Upper lobe of right lung (tissue), 1 donor: ENCODE data around the gene FARP1. TPM values are rescaled to one million over a fixed set of nuclear protein-coding genes. Genes with fewer than 3 reads are reported as not detected.

ENCODE experiments used
- ATAC-seq: fragments of 200-7000 bp; cut with Tn5 transposase; one replicate; pipeline ENCODE4 v1.9.1; 2020; ENCODE audit warnings: mild to moderate bottlenecking, moderate library complexity
- DNase-seq: peaks from one replicate; pipeline ENCODE4 v3.0.0-alpha.2; 2020
- H3K27ac ChIP-seq: fragments of 200-600 bp; one replicate; pipeline ENCODE4 v1.8.0; 2022
- H3K27me3 ChIP-seq: fragments of 200-600 bp; one replicate; pipeline ENCODE4 v1.8.0; 2022; ENCODE audit warnings: mild to moderate bottlenecking
- H3K36me3 ChIP-seq: fragments of 200-600 bp; one replicate; pipeline ENCODE4 v1.8.0; 2022
- H3K4me1 ChIP-seq: fragments of 200-600 bp; one replicate; pipeline ENCODE4 v1.8.0; 2022
- H3K4me3 ChIP-seq: fragments of 200-600 bp; one replicate; pipeline ENCODE4 v1.8.0; 2022; ENCODE audit warnings: mild to moderate bottlenecking
- H3K9me3 ChIP-seq: fragments of 200-600 bp; one replicate; pipeline ENCODE4 v1.8.0; 2022
- CTCF ChIP-seq: fragments of 200-600 bp; IDR thresholded peaks from one replicate; pipeline ENCODE4 v1.8.0; 2022; ENCODE audit warnings: antibody characterized with exemption
- intact Hi-C: fragments of 100-400 bp; cut with DNase I; formaldehyde crosslinking; loops from one replicate; pipeline ENCODE4 v1.11.0; 2022
- total RNA-seq: library from RNA; stranded (reverse); fragmentation: NEBNext Ultra II Directional; extraction: Animal tissue kit (Norgen Biotek cat#: 25700); gene quantifications from one replicate; pipeline ENCODE4 v1.2.1, GENCODE V29; 2021
- donor health status: DM: no; HTN: yes; CAD: no; lungs with severe emphysema.

Gene FARP1
- total RNA-seq, 1 donor from 2014 or later: 95.9 TPM

- Histone ChIP-seq H3K36me3 (no peaks in the 10 kb centered on the region), H3K27me3 (no peaks in the 10 kb centered on the region), H3K4me1 (peaks cover 1% of the 10 kb centered on the region), H3K9me3 (no peaks in the 10 kb centered on the region), H3K27ac (no peak overlapping the region), H3K4me3 (no peak overlapping the region)
- ATAC-seq (no peak), DNase-seq (no peak)
- intact Hi-C loops: no loop called here
- no peak for TF ChIP-seq CTCF
Observed at GRCh38 chr13:98204546-98204945, 61.7 kb downstream of the FARP1 start.

GRCh38 chr13:98206946-98207345, 64.1 kb downstream of the FARP1 start:
- H3K27ac ChIP-seq: peak overlapping the region; percentile 26
- H3K27me3 ChIP-seq: no peaks in the 10 kb centered on the region
- H3K4me1 ChIP-seq: no peaks in the 10 kb centered on the region
- no peaks in the 10 kb centered on the region for H3K36me3 ChIP-seq
- peak; percentile 70 for ATAC-seq
- no peak overlapping the region for H3K4me3 ChIP-seq
- no peaks in the 10 kb centered on the region for H3K9me3 ChIP-seq
- TF ChIP-seq CTCF: no peak
- no peak for DNase-seq
- intact Hi-C loops: no loop called here

GRCh38 chr13:98207416-98207815, 64.5 kb downstream of the FARP1 start:
- intact Hi-C loops: no loop called here
- DNase-seq: no peak
- peak; percentile 71 for ATAC-seq
- Histone ChIP-seq H3K4me3 (no peak overlapping the region), H3K27ac (peak overlapping the region; percentile 26), H3K36me3 (no peaks in the 10 kb centered on the region), H3K4me1 (no peaks in the 10 kb centered on the region), H3K27me3 (no peaks in the 10 kb centered on the region), H3K9me3 (no peaks in the 10 kb centered on the region)
- no peak for TF ChIP-seq CTCF

GRCh38 chr13:98208606-98209005, 65.7 kb downstream of the FARP1 start:
- ATAC-seq (no peak), DNase-seq (no peak)
- H3K27me3 ChIP-seq: no peaks in the 10 kb centered on the region

GRCh38 chr13:98212763-98213162, 69.9 kb downstream of the FARP1 start:
- DNase-seq: no peak
- Histone ChIP-seq H3K4me3 (no peak overlapping the region), H3K9me3 (no peaks in the 10 kb centered on the region), H3K27ac (no peak overlapping the region), H3K4me1 (peaks cover 36% of the 10 kb centered on the region), H3K27me3 (no peaks in the 10 kb centered on the region), H3K36me3 (no peaks in the 10 kb centered on the region)
- ATAC-seq: no peak
- TF ChIP-seq CTCF: no peak
- intact Hi-C loops: no loop called here

More at GRCh38 chr13:98208606-98209005, 65.7 kb downstream of the FARP1 start:
- no peak for TF ChIP-seq CTCF
- Histone ChIP-seq H3K27ac (no peak overlapping the region), H3K4me3 (no peak overlapping the region), H3K36me3 (no peaks in the 10 kb centered on the region), H3K4me1 (no peaks in the 10 kb centered on the region), H3K9me3 (no peaks in the 10 kb centered on the region)
- intact Hi-C loops: no loop called here

GRCh38 chr13:98213354-98213753, 70.5 kb downstream of the FARP1 start:
- TF ChIP-seq CTCF: no peak
- no peak overlapping the region for H3K27ac ChIP-seq
- peaks cover 36% of the 10 kb centered on the region for H3K4me1 ChIP-seq
- no peak for ATAC-seq
- no peak overlapping the region for H3K4me3 ChIP-seq
- no peaks in the 10 kb centered on the region for H3K9me3 ChIP-seq
- no peaks in the 10 kb centered on the region for H3K27me3 ChIP-seq
- DNase-seq: no peak
- intact Hi-C loops: no loop called here
- H3K36me3 ChIP-seq: no peaks in the 10 kb centered on the region
